Posterior cingulate gyrus (tissue), 11 donors: Measurements from ENCODE around the gene MICOS13.
"Not testable (repeated sequence)": the region's sequence is repeated elsewhere in the genome, so short reads cannot be mapped to it uniquely, and the experiment has no call there.

Experiments used
- DNase-seq, 10 donors: peaks; one replicate each; pipeline versions ENCODE4 v3.0.0 to v3.0.0-alpha.2; 2020 to 2021; ENCODE audit warnings: mixed read lengths in 3 of 10
- intact Hi-C: fragments of 100-400 bp; cut with DNase I; formaldehyde crosslinking; loops from one replicate; pipeline ENCODE4 v1.15.1; 2023

Gene MICOS13

DNA sequence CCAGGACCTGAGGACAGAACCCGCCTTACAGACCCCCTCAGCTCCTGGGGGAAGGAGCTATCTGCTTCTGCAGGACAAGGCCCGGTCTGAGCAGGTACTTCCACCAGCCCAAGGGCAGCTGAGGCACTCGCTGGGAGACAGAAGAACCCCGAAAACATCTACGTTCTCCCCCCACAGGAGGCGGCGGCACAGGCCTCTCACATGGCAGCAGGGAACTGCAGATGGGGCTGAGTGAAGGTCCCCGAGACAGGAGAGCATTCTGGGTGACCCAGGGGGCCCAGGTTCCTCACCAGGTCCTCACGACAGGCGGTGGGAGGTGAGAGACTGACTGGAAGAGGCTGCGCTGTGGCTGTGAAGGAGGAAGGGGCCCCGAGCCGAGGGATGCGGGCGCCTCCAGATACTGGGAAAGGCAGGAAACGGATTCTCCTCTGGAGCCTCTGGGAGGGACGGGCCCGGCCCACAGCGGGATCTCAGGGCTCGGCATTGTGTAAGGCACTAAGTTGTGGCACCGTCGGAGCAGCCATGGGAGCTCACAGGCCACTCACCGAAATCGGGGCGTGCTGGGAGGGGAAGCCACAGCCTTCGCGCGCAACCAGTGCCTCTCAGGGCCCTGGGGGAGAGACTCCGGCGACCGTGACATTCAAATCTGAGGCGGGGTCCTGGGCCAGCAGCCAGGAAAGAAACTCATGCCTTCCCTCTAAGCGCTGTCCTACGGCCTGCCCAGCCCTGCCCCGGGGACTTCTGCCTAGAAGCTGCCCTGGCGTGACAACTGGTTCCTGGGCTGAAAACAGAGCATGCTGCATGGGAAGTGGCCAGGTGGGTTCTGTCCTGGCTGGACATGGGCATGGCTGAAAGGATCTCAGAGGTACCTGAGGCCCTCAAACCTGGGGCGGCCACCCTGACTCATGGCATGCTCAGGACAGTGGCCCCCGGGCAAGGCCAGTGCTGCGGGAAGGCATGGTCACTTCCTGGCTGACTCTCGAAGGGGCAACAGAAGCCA, 23.8 kb upstream of the MICOS13 start:
- DNase-seq: no peak
- intact Hi-C loops: no loop called here

DNA sequence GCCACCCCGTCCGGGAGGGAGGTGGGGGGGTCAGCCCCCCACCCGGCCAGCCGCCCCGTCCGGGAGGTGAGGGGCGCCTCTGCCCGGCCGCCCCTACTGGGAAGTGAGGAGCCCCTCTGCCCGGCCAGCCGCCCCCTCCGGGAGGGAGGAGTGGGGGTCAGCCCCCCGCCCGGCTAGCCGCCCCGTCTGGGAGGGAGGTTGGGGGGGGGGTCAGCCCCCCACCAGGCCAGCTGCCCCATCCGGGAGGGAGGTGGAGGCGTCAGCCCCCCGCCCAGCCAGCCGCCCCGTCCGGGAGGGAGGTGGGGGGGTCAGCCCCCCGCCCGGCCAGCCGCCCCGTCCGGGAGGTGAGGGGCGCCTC, 21.7 kb upstream of the MICOS13 start:
- DNase-seq, intact Hi-C loops: not testable (repeated sequence)

DNA sequence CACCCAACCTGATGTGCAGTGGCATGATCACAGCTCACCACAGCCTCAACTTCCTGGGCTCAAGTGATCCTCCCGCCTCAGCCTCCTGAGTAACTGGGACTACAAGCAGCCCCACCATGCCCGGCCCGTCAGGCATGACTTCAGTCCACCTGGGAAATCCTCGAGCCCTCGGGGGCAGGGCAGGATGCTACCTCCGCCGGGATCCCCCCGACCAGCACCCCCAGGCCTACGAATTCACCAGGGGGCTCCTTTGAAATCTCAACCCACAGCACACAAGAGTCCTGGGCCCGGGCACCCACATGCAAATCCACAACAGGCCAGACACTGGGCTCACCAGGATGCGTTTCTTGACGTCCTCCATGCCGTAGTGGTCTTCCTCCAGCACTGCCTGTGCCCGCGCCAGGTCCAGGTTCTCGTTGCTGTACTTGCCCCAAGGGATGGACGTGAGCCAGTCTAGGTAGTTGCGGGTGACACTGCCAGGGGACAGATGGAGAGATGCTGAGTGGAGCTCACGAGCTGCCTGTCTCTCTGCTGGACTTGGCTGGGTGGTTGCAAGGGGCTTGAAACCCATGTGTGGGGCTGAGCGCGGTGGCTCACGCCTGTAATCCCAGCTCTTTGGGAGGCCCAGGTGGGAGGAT, 20.3 kb upstream of the MICOS13 start:
- DNase-seq: peak in 1 of 10 donors; percentile 59
- intact Hi-C loops: no loop called here

DNA sequence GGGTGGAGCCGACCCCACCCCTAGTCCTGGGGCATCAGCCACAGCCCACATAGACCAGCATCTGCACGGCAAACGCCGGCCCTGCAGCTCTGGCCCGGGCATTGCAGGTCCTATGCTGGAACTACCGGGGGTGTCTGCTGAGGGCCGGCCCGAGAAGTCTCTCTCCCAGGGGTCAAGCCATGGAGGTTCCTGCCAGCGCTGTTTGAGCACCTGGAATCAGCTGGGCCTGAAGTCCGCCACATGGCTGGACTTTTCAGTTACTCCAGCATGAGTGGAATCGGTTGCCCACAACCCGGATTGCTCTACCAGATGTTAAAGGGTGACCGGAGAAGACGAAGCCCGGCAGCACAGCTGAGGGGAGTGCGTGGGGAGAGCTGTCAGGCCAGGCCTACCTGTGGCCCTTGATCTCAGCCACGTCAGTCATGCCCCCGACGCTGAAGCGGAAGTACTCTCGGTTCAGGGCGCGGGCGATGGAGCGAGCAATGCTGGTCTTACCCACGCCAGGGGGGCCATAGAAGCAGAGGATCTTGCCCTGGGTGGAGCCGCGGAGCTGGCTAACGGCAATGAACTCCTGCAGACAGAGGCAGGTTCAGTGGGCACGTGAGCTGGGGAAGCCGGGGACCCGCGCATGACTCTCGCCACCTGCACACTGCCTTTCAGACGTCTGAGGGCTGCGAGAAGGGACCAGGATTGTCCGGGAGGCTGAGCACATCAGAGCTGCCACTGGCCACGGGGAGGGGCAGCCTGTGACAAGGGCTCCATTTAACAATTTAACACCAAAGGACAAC, 18.5 kb upstream of the MICOS13 start:
- intact Hi-C loops: no loop called here
- peak in 3 of 10 donors; percentile 62 to 78 (median 72) for DNase-seq

DNA sequence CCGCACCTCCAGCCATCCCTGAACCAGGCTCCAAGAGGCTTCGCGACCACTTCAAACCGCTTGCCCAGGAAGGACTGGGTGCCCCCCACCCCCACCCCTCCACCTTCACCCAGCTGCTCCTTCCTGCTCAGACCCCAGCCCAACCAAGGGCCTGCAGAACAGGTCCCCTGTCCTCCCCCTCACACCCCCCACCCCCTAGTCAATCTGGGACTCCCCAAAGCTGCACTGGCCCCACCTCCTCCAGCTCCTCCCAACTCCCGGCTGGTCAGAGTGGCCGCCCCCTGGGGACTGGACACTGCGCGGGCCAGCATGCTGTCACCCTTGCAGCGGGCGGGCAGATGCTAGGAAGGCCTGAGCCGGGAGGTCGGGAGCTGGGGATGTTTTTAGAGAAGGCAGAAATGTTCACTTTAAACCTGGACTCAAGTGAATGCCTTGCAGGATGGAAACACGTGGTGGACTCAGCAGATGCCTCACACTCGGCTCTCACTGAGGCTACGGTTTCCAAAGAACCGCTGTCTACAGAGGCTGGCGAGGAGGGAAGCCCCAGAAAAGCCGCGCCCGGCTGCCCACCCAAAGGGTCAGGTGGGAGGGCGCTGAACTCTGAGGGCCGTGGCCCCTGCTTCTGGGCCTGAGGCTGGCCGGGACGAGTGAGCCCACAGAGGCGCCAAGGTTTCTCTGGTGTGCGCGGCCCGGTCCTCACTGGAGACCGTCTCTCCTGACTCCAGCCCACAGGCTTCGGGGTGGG, 17.7 kb upstream of the MICOS13 start:
- intact Hi-C loops: no loop called here

DNA sequence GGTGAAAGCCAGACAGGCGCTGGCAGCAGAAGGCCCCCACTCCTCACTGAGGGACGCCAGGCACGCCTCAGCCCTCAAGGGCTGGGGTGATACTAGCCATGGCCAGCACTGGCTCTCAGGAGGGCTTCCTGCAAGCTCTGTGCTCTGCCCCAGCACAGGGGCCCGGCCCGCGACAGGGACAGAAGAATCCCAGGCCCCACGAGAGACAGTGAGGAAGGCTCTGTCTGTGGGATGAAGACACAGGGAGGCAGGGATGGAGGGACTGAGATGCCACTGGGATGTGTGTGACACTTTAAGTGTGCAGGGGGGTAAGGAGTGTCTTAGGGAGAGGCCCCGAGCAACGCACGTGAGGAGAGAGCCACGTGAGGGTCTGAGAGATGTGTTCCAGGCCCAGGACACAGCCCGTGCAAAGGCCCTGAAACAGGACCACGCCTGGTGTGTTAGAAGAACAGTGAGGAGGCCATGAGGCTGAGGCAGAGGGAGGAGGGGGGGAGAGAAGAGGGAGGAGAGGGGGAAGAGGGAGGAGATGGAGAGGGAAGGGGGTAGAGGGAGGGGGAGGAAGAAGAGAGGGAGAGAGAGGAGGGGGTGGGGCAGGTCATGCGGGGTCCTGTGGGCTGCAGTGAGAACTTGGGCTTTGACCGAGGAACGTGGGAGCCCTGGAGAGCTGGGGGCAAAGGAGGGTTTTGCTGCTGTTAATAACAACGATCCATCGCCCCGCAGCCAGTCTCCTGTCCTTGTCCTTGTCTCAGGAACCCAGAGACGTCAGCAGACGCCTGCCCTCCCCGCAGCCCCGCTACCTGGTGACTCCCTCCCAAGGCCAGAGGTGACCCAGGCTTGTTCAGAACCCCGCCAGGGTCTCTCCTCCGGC, 16.9 kb upstream of the MICOS13 start:
- peak in 3 of 10 donors; percentile 57 to 83 (median 80) for DNase-seq
- intact Hi-C loops: no loop called here

More for the DNA sequence above, 17.7 kb upstream of the MICOS13 start:
- DNase-seq: peak in 3 of 10 donors; percentile 55 to 79 (median 78)

DNA sequence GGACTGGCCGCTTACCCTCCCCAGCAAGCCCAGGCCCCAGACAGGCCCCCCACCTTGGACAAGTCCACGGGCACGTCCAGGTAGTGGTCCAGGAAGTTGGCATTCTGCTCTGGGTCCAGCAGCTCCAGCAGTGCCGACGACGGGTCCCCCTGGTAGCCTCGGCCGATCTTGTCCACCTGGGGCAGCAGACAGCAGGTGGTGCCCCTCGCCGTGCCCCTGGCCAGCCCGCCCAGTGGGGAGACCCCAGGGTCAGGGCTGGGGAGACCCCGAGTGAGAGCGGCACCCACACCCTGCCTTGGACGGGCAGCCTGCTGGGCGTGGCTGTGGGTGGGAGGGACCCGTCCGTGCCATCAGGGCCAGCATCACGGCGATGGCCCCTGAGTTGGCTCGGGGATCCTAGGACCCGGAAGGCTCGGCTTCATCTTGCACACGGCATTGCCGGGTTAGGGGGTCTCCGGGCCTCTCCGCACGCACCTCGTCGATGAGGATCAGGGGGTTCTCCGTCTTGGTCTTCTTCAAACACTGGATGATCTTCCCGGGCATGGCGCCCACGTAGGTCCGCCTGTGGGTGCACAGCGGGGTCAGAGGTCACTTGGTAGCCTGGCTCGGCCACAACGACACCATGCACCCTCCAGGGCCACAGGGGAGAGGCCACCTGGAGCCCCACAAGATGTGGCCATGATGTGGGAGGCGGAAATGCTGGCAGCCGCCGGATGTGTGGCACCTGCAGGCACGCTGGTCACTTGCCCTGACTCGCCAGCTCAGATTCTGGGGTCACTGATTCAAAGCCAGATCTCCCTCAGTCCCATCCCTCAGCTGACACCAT, 16.1 kb upstream of the MICOS13 start:
- intact Hi-C loops: no loop called here
- peak in 3 of 10 donors; percentile 59 to 84 (median 81) for DNase-seq

DNA sequence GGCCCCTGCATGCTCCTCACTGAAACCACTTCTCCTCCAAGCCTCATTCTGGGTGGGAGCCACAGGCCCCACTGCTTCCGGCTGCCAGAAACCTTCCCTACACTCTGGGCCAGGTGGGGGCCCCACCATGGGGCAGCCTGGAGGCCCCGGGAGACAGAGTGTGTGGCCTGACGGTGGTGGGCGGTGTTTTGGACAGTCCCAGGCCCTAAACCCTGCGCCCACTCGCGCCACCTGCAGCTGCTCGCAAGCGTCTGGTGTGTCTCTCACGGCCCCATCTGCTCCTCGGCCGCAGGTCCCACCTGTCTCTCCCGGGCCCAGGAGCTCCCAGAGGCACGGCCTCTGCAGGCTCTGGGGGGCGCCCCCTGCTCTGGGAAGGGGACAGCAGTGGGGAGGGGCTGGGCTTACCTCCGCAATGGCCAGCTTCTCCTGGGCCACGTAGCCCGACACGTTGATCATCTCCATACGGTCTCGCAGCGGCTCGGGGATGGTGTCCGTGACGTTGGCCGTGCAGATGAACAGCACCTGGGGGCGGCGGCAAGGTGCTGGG, 15.4 kb upstream of the MICOS13 start:
- DNase-seq: peak in 3 of 10 donors; percentile 73 to 86 (median 79)
- intact Hi-C loops: no loop called here

DNA sequence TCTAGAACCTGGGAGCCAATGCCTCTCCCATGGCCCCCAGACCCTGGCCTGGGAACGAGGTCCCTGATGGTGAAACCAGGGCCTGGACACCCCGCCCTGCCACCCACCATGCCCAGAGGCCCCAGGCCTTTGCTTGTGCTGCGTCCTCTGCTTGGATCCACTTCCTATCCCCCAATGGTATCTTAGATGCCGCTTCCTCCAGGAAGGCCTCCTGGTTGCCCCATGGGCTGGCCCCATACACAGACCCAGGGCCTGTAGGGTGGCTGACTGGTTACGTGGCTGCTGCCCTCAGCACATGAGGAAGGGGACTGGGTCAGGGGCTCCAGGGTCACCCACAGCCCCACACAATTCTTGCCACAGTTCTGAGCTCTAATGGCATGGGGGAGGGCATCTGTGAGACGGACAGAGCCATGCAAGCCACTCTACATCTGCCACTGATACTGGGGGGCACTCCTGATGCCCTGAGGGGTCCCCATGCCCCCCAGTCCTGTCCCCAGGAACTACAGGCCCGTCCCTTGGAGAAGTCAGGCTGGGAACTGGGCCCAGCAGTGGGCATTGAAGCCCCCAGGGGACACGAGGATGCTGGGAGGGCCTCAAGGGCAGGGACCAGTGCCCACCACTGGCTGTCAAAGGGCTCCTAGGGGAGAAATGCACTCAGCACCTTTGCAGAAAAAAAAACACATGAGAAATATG, 14.8 kb upstream of the MICOS13 start:
- DNase-seq: no peak
- intact Hi-C loops: no loop called here

DNA sequence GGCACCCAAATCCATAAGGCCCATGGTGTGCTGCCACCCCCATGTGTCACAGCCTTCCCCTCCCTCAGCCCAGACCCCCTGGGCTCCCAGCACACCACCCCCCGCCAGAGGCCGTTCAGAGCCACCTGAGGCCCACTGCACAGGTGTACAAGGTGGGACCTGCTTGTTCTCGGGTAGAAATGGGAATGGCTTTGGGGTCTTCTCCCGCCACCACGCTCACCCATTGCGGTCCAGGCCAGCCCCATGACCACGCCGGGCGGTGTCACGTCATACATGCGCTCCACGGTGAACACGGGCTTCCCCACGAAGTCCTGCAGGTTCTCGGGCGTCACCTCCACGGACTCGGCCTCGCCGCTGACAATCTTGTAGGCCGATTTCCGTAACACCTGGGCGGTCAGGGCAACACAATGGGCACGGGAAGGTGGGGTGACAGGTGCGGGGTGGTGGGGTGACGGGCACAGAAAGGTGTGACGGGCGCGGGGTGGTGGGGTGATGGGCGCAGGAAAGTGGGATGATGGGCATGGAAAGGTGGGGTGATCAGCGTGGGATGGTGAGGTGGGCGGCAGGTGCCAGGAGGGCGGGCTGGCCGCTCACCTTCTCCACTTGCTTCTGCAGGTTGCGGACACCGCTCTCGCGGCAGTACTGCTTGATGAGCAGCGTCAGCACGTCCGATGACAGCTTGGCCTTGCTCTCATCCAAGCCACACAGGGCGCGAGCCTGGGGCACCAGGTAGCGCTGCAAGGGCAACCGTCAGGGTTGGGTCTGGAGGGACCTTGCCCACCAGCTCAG, 14.0 kb upstream of the MICOS13 start:
- peak in 2 of 10 donors; percentile 77 to 83 for DNase-seq
- intact Hi-C loops: no loop called here

DNA sequence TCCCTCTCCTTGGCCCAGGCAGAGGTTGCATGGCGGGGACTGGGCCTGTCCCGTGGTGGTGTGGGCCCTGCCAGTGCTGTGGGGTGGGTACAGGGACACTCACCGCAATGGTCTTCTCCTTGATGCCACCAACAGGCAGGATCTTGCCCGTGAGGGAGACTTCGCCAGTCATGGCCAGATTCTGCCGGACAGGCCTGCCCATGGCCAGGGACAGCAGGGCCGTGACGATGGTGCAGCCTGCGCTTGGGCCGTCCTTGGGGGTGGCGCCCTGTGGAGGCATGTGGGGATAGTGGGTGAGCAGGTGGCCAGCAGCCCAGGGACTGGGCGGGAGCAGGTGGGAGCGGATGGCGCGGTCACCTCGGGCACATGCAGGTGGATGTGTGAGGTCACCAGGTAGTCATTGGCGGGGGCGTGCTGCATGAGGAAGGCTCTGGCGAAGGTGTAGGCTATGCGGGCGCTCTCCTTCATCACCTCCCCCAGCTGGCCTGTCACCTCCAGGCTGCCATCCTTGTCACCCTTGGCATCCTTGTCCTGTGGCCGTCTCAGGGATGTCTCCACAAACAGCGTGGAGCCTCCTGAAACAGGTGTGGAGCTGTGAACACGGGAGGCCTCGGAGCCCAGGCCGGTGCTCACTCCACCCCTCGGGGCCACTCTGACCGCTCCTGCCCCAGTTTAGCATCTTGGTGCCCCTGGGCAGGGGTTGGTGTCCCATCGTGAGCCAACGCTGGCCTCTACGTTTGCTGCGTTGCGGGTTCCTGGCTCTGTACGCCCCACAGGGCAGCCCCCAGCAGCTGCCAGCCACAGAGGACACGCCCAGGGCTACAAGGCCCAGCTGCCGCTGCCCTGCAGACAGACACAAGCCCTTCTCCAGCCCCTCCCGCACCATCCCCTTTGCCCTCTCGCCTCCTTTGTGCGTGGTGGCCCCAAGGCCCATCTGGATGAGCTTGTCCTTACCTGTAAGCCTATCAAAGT, 13.2 kb upstream of the MICOS13 start:
- peak in 2 of 10 donors; percentile 78 to 79 for DNase-seq
- intact Hi-C loops: no loop called here

DNA sequence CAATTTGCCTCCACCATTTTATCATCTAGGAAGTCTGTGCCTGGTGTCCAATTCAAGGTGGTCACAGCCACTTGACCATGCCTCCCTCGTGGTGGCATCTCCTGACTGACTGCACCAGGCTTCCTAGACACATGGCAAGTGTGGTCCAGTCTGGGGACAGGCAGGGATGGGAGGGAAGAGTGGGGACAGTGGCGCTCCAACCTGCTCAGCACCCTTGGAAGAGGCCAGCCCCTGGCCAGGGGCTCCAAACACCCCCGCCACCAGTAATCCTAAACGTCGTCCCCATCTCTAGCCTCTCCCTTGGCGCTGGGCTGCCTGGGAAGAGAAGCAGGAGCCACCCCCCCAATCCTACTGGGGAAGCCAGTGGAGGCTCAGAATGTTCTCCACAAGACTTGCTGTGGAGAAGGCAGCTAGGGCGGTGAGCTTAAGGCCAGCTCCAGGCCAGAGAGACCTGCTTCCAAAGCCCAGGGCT, 12.4 kb upstream of the MICOS13 start:
- peak in 1 of 10 donors; percentile 79 for DNase-seq
- intact Hi-C loops: no loop called here

DNA sequence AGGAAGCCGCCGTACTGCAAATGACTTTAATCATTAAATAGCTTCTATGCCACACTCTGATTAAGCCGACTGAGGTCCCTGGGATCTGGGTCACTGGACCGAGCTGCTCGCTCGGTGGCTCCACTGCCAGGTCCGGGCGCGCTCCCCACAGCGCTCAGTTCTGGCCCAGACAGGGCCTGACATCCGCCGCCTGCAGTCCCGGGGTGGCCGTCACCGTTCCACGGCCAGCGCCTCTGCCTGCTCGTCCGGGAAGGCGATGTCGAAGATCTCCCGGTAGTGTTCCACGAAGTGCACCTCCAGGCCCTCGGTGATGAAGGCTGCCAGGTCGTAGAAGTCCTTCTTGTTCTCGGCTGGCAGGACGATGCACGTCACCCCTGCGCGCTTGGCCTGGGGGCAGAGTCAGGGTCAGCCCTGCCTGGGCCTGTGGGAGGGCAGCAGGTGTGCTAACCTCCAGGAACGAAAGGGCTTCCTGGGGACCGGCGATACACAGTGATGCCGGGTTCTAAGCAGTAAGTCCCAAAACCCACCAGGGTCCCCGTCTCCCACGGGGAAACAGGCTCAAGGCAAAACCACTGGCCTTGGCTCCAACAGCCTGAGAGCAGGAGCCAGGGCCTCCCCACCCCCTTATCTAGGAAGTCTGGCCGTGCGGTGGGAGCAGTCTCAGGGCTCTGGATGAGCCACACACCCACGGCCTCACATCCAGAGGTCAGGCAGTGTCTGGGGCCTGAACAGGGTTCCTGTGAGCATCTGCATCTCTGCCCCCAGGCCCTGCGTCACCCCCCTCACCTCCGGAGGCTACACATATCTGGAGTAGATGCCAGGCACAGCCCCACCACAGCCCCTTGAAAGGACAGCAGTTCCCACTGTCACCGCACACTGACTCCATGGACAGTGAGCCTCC, 11.8 kb upstream of the MICOS13 start:
- intact Hi-C loops: no loop called here

More for the DNA sequence above, 11.8 kb upstream of the MICOS13 start:
- DNase-seq: peak in 2 of 10 donors; percentile 86 to 87
